VCaP (cell line): ENCODE measurements around the gene FOXK1.

Source experiments
- H3K27ac ChIP-seq: fragments of 450-650 bp; 2 replicates; pipeline ENCODE4 v1.5.1; 2017
- CTCF ChIP-seq: fragments of 450-650 bp; conservative IDR thresholded peaks from 2 replicates; pipeline ENCODE4 v1.5.1; 2017; ENCODE audit warnings: mild to moderate bottlenecking, moderate library complexity

The FOXK1 gene

DNA sequence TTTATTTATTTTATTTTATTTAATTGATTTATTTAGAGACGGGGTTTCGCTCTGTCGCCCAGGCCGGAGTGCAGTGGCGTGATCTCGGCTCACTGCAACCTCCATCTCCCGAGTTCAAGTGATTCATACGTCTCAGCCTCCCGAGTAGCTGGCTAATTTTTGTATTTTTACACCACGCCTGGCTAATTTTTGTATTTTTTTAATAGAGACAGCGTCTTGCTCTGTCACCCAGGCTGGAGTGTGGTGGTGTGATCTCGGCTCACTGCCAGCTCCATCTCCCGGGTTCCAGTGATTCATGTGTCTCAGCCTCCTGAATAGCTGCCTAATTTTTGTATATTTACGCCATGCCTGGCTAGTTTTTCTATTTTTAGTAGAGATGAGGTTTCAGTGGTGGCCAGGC, 127.6 kb downstream of the FOXK1 start:
- H3K27ac ChIP-seq = no peak overlapping the region
- TF ChIP-seq CTCF = no peak

GRCh38 chr7:4814433-4814832, 132.3 kb downstream of the FOXK1 start:
- no peak for TF ChIP-seq CTCF
- no peak overlapping the region for H3K27ac ChIP-seq

- H3K27ac ChIP-seq = no peak overlapping the region
- no peak for TF ChIP-seq CTCF
Observed at GRCh38 chr7:4815121-4815520, 133.0 kb downstream of the FOXK1 start.

GRCh38 chr7:4815609-4816418, 133.7 kb downstream of the FOXK1 start:
- TF ChIP-seq CTCF = no peak
- no peak overlapping the region for H3K27ac ChIP-seq

DNA sequence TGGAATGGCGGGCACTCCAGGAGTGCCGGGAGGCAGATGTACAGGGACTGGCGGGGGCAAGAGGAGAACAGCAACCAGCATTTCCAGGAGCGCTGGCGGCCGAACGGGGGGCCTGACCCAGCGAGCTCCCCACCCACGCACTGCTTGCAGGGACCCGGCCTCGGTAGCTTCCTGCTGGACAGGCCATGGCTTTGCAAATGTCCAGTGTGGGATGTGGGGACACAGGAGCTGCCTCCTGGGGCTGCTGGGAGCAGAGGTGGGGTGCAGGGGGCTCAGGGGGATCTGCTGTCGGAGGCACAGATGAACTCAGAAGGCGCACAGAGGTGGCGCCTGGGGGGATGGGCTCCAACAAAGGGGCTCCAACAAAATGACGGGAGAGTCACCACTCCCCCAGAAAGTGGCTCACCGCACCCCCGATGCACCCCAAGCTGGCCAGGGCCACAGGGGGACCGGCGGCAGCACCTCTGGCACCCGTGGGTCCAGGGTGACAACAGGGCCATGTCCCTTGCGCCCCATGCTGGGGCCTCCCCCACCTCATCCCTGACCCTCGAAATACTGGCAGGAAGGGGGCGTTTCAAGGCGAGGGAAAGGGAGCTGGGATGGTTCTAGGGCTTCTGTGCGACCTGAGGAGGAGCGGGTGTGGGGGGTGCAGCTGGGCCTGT, 134.5 kb downstream of the FOXK1 start:
- no peak overlapping the region for H3K27ac ChIP-seq
- TF ChIP-seq CTCF = no peak

GRCh38 chr7:4817178-4817901, 135.2 kb downstream of the FOXK1 start:
- H3K27ac ChIP-seq = no peak overlapping the region
- TF ChIP-seq CTCF = no peak
